GM12864 (cell line): Measurements from ENCODE around the gene SLC35A1.

ENCODE experiments used
- DNase-seq: peaks from one replicate; pipeline ENCODE4 v3.0.0-alpha.2; 2011; ENCODE audit warnings: low read depth
- H3K4me3 ChIP-seq: 2 replicates; pipeline ENCODE4 v1.5.1; 2011; ENCODE audit warnings: mild to moderate bottlenecking, low read depth, low read length, control low read depth
- CTCF ChIP-seq: IDR thresholded peaks from 2 replicates; pipeline ENCODE4 v1.5.1; 2011; ENCODE audit warnings: low read depth, mild to moderate bottlenecking, moderate library complexity, low read length, control low read depth, inconsistent platforms; ENCODE audit errors: missing control alignments

The SLC35A1 gene

DNA sequence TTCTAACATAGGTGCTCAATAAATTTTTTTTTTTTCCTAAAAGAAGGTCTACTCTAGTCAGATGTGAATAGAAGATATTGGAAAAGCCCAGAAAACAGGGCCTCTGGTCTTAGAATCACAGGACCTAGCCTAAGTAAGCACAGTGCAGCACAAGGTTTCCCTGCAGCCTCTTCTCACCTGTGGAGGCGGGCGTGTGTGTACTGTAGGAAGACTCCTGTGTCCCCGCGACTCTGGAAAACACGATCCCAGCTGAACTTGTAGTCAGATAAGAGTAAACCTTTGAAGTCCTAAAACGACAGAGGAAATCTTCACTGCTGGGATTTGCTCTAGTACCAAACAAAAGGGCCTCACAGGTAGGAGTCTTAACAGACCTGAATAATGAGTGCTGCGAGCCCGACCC is 45.7 kb downstream of the SLC35A1 start:
- H3K4me3 ChIP-seq = no peak overlapping the region
- TF ChIP-seq CTCF = no peak
- no peak for DNase-seq

GRCh38 chr6:87522686-87523085 is 49.9 kb downstream of the SLC35A1 start:
- TF ChIP-seq CTCF = no peak
- no peak overlapping the region for H3K4me3 ChIP-seq
- no peak for DNase-seq

DNA sequence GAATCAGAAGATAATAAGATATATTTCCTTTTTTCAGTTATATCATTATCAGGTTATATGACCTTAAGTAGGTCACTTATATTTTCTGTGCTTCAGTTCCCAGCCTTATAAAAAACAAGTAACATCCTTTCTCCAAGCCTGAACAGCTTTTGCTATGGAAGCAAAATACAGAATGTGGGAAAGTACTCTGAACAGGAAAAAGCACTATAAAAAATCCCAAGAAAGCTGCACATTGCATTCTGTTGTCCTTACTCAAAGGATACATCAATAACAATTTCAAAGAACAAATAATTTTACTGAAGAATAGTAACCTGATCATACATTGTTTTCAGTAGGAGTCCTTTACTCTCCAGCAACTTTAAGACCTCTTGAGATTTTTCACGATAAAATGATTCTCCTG is 56.4 kb downstream of the SLC35A1 start:
- no peak for DNase-seq
- no peak for TF ChIP-seq CTCF
- H3K4me3 ChIP-seq = no peak overlapping the region

- TF ChIP-seq CTCF = no peak
- H3K4me3 ChIP-seq = no peak overlapping the region
- DNase-seq = no peak
Measured at GRCh38 chr6:87534377-87535047, 61.7 kb downstream of the SLC35A1 start.

DNA sequence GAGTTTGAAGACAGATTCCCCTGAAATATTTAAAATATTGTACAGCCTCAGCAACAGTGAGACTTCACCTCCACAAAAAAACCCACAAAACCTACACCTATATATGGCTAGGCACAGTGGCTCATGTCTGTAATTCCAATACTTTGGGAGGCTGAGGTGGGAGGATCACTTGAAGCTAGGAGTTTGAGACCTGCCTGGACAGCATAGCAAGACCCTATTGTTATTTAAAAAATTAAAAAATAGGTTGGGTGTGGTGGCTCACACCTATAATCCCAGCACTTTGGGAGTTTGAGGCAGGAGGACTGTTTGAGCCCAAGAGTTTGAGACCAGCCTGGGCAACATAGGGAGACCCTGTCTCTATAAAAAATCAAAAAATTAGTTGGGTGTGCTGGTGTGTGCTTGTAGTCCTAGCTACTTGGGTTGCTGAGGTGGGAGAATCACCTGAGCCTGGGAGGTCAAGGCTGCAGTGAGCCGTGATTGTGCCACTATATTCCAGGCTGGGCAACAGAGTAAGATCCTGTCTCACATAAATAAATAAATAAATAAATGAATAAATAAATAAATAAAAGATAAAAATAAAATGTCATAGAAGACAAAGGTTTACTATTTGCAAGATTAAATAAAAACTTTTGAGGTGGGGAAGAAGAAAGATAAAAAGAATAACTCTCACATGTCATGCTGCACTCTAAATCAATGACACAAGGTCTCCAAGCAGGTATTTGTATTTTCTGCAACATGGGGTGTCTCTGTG is 65.9 kb downstream of the SLC35A1 start:
- DNase-seq = no peak
- TF ChIP-seq CTCF = no peak
- H3K4me3 ChIP-seq = no peak overlapping the region

DNA sequence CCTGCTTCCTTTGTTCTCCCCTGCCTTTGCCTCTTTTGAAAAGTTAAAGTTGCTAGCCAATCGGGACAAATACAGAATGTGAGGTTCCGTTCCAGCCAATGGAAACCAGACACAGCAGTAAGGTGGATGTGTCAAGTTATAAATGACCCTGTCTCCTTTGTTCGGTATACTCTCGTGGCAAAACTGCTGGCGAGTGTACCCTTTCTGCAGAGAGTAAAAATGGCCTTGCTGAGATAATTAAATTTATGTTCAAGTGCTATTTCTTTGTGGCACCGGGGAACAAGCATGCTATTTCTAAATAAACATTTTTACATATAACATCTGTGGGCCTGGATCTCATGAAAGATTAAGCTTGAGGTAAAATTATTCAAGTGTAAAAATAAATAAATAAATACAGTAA is 66.8 kb downstream of the SLC35A1 start:
- no peak for DNase-seq
- no peak for TF ChIP-seq CTCF
- no peak overlapping the region for H3K4me3 ChIP-seq

- TF ChIP-seq CTCF = no peak
- no peak for DNase-seq
- no peak overlapping the region for H3K4me3 ChIP-seq
Measured at GRCh38 chr6:87540539-87540938, 67.8 kb downstream of the SLC35A1 start.
